Spleen (tissue), 11 donors: ENCODE results near the gene SPATS2L. TPM values are rescaled to one million over a fixed set of nuclear protein-coding genes. Genes with fewer than 3 reads are reported as not detected.

ENCODE experiments used
- DNase-seq: peaks from one replicate; pipeline ENCODE4 v3.0.0-alpha.2; 2020
- H3K27ac ChIP-seq, 8 donors: fragments of 200-600 bp; sonication (generic) in 7 of 8; 1 replicate in 4 of 8; 2 replicates in 4 of 8; pipeline versions ENCODE4 v1.5.0 to v1.8.0; 2016 to 2021; ENCODE audit warnings: inconsistent platforms in 4 of 8, mild to moderate bottlenecking in 4 of 8, moderate library complexity in 1 of 8
- H3K27me3 ChIP-seq, 7 donors: fragments of 200-600 bp; sonication (generic) in 6 of 7; replicated peaks in 1 of 7; 1 replicate in 4 of 7; 2 replicates in 3 of 7; pipeline versions ENCODE4 v1.5.0 to v1.8.0; 2016 to 2021; ENCODE audit warnings: inconsistent platforms in 3 of 7, mild to moderate bottlenecking in 1 of 7
- H3K36me3 ChIP-seq, 6 donors: fragments of 200-600 bp; sonication (generic) in 5 of 6; 1 replicate in 4 of 6; 2 replicates in 2 of 6; pipeline versions ENCODE4 v1.5.0 to v1.8.0; 2016 to 2021; ENCODE audit warnings: inconsistent platforms in 2 of 6
- H3K4me1 ChIP-seq, 6 donors: fragments of 200-600 bp; sonication (generic) in 5 of 6; 1 replicate in 3 of 6; 2 replicates in 3 of 6; pipeline versions ENCODE4 v1.5.0 to v1.8.0; 2016 to 2021; ENCODE audit warnings: inconsistent platforms in 3 of 6
- H3K4me3 ChIP-seq, 8 donors: fragments of 200-600 bp; sonication (generic) in 7 of 8; 1 replicate in 4 of 8; 2 replicates in 4 of 8; pipeline versions ENCODE4 v1.5.0 to v1.8.0; 2016 to 2021; ENCODE audit warnings: inconsistent platforms in 4 of 8, mild to moderate bottlenecking in 4 of 8, moderate library complexity in 2 of 8
- H3K9me3 ChIP-seq, 8 donors: fragments of 200-600 bp; sonication (generic) in 7 of 8; 1 replicate in 4 of 8; 2 replicates in 4 of 8; pipeline versions ENCODE4 v1.5.0 to v1.8.0; 2016 to 2021; ENCODE audit warnings: inconsistent platforms in 4 of 8
- CTCF ChIP-seq, 11 experiments: fragments of 200-600 bp in 7 of 11; fragments of 450-650 bp in 4 of 11; sonication (generic) in 4 of 11; IDR thresholded peaks in 8 of 11; conservative IDR thresholded peaks in 3 of 11; 1 replicate in 7 of 11; 2 replicates in 4 of 11; pipeline versions ENCODE4 v1.4.0 to v1.8.0; 2016 to 2021; ENCODE audit warnings: antibody characterized with exemption in 11 of 11, inconsistent platforms in 4 of 11, mild to moderate bottlenecking in 1 of 11
- POLR2A ChIP-seq, 3 donors: fragments of 450-650 bp; IDR thresholded peaks; one replicate each; pipeline ENCODE4 v1.5.1; 2017; ENCODE audit warnings: antibody characterized with exemption in 3 of 3, mild to moderate bottlenecking in 1 of 3
- POLR2AphosphoS5 ChIP-seq, 3 donors: sonication (generic); formaldehyde crosslinking; IDR thresholded peaks; one replicate each; pipeline ENCODE4 v1.5.1; 2017; ENCODE audit warnings: antibody characterized with exemption in 3 of 3
- WGBS, 5 donors: extraction: QIAGEN DNeasy Blood & Tissue Kit in 3 of 5; methylation state at CpG; one replicate each; pipeline versions ENCODE4 v1.1.5 to v1.1.7; 2013 to 2018; 5-methylcytosine and 5-hydroxymethylcytosine counted together
- intact Hi-C: fragments of 100-400 bp; cut with DNase I; formaldehyde crosslinking; loops from one replicate; pipeline ENCODE4 v1.15.0; 2023; ENCODE audit warnings: low total_unique reads
- polyA plus RNA-seq, 3 donors: library from polyadenylated mRNA; stranded (reverse); fragments of 200-250 nt; gene quantifications; one replicate each; pipeline ENCODE4 v1.2.1, GENCODE V29; 2013
- total RNA-seq, 7 donors: library from RNA; depleted of rRNA in 3 of 7; stranded (reverse); fragments of >200 nt in 3 of 7; fragmentation: NEBNext Ultra II Directional in 4 of 7; extraction: Animal tissue kit (Norgen Biotek cat#: 25700) in 4 of 7; gene quantifications; one replicate each; pipeline versions ENCODE4 v1.1.0 to v1.2.1, GENCODE V29; 2016 to 2021
- donor health status: healthy with polysubstance abuse.
- donor health status: DM: no; HTN: no; CAD: no; lungs with moderate emphysema.
- donor health status: DM: no; HTN: no; CAD: no.
- donor health status: Bipolar disorder and iron deficiency.
- donor health status: healthy.
- donor health status: DM: no; HTN: no; CAD: no.
- donor health status: DM: yes; HTN: yes; CAD: no.

The SPATS2L gene
- total and polyA plus RNA-seq, 10 donors = 9.5 to 84.7 (median 57.2) TPM

GRCh38 chr2:200442471-200442870, 136.0 kb downstream of the SPATS2L start:
- 83 to 89% (median 88%) methylated on average over 1 of the region's 1 CpG for whole genome bisulfite sequencing, 5 donors
- Histone ChIP-seq H3K4me1 (peaks cover 0 to 8% (median 0%) of the 10 kb centered on the region in 6 donors), H3K27ac (no peak overlapping the region), H3K4me3 (no peak overlapping the region), H3K27me3 (no peaks in the 10 kb centered on the region), H3K9me3 (no peaks in the 10 kb centered on the region), H3K36me3 (peaks cover 0 to 24% (median 0%) of the 10 kb centered on the region in 6 donors)
- intact Hi-C loops = no loop called here
- no peak for TF ChIP-seq POLR2A (IDR thresholded peaks at IDR 0.05)
- TF ChIP-seq POLR2AphosphoS5 (IDR thresholded peaks at IDR 0.05) = no peak
- no peak for TF ChIP-seq CTCF (IDR thresholded peaks at IDR 0.05 in 8 of 11, conservative IDR thresholded peaks at IDR 0.05 in 3 of 11)
- DNase-seq = no peak

DNA sequence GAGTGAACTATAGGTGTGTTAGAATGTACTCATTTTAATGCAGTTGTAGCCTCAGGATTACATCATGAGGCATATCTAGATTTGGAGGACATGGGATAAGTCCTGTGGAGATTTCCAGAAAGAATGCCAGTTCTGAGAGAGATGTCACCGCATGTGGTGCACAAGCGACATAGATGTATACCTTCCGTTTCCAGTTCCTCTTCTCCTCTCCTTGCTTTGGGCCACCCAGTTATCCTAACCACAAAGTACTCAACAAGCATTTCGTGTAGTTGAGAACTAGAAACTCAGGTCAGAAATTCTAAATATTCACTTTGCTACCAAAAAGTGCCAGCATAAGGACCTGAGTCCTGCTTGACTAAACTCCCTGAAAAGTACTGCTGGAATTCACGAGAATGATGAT, 136.9 kb downstream of the SPATS2L start:
- TF ChIP-seq POLR2AphosphoS5 (IDR thresholded peaks at IDR 0.05) (no peak), CTCF (IDR thresholded peaks at IDR 0.05 in 8 of 11, conservative IDR thresholded peaks at IDR 0.05 in 3 of 11) (no peak), POLR2A (IDR thresholded peaks at IDR 0.05) (no peak)
- peaks cover 0 to 8% (median 0%) of the 10 kb centered on the region in 6 donors for H3K4me1 ChIP-seq
- no peaks in the 10 kb centered on the region for H3K9me3 ChIP-seq
- H3K27me3 ChIP-seq = no peaks in the 10 kb centered on the region
- no peak overlapping the region for H3K27ac ChIP-seq
- WGBS, 5 donors = 50 to 73% (median 62%) methylated on average over 5 of the region's 5 CpGs
- no peak for DNase-seq
- no peak overlapping the region for H3K4me3 ChIP-seq
- intact Hi-C loops = no loop called here
- peaks cover 0 to 24% (median 0%) of the 10 kb centered on the region in 6 donors for H3K36me3 ChIP-seq

- Histone ChIP-seq H3K27me3 (no peaks in the 10 kb centered on the region), H3K4me1 (peaks cover 0 to 10% (median under 1%) of the 10 kb centered on the region in 6 donors), H3K4me3 (no peak overlapping the region), H3K27ac (no peak overlapping the region), H3K36me3 (peaks cover 0 to 24% (median 0%) of the 10 kb centered on the region in 6 donors), H3K9me3 (no peaks in the 10 kb centered on the region)
- WGBS, 5 donors = 77 to 98% (median 88%) methylated on average over 3 of the region's 3 CpGs
- DNase-seq = no peak
- intact Hi-C loops = no loop called here
- TF ChIP-seq POLR2AphosphoS5 (IDR thresholded peaks at IDR 0.05) (no peak), POLR2A (IDR thresholded peaks at IDR 0.05) (no peak), CTCF (IDR thresholded peaks at IDR 0.05 in 8 of 11, conservative IDR thresholded peaks at IDR 0.05 in 3 of 11) (no peak)
Measured at GRCh38 chr2:200443916-200444315, 137.4 kb downstream of the SPATS2L start.

DNA sequence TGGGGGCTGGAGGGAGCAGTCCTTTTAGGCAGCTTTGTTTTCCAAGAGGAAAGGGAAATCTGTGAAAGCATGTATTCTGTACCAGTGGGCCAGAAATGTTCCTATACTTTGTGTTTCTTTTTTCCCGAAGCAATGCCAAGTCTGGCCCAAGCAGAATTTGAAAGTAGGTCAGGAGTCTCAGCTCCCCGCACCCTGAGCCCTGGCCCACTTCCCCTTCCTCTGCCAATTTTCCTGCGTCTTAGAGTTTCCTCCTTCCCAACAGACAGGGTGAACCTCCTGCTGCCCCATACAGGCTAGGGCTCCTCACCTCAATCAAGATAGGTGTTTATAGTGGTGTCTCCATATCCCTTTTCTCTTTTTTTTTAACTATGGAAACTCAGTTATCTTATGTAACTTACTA, 138.0 kb downstream of the SPATS2L start:
- H3K4me1 ChIP-seq = peaks cover 0 to 16% (median 3%) of the 10 kb centered on the region in 6 donors
- TF ChIP-seq POLR2A (IDR thresholded peaks at IDR 0.05) (no peak), CTCF (IDR thresholded peaks at IDR 0.05 in 8 of 11, conservative IDR thresholded peaks at IDR 0.05 in 3 of 11) (no peak), POLR2AphosphoS5 (IDR thresholded peaks at IDR 0.05) (no peak)
- H3K4me3 ChIP-seq = no peak overlapping the region
- H3K27ac ChIP-seq = no peak overlapping the region
- intact Hi-C loops = no loop called here
- WGBS, 5 donors = 42 to 71% (median 46%) methylated on average over 3 of the region's 3 CpGs
- no peaks in the 10 kb centered on the region for H3K27me3 ChIP-seq
- no peaks in the 10 kb centered on the region for H3K9me3 ChIP-seq
- no peak for DNase-seq
- H3K36me3 ChIP-seq = peaks cover 0 to 18% (median 0%) of the 10 kb centered on the region in 6 donors
